Activated naive CD4-positive, alpha-beta T cell treated with anti-CD3 and anti-CD28 coated beads, Interleukin-2, amount 10 ng/mL, durations not matched to agents 7 days and 5 days (primary cell): ENCODE measurements around the gene CACNB4.
"Not testable (repeated sequence)": the region's sequence is repeated elsewhere in the genome, so short reads cannot be mapped to it uniquely, and the experiment has no call there.

Experiments used
- CTCF ChIA-PET: fragments of 350-600 bp; sonication (Branson Sonifier 250); formaldehyde crosslinking; loops from one replicate; lab custom pipeline; 2021; ENCODE audit warnings: antibody characterized with exemption; lab: Charles Lee
- DNase-seq: peaks from one replicate; pipeline ENCODE4 v3.0.0-alpha.2; 2020
- H3K27ac Mint-ChIP-seq: one replicate; pipeline ENCODE4 v1.8.0; 2021; ENCODE audit warnings: mild to moderate bottlenecking, moderate library complexity, mixed read lengths
- H3K27me3 Mint-ChIP-seq: one replicate; pipeline ENCODE4 v1.8.0; 2021; ENCODE audit warnings: mild to moderate bottlenecking, mixed read lengths
- H3K36me3 Mint-ChIP-seq: one replicate; pipeline ENCODE4 v1.8.0; 2021; ENCODE audit warnings: mixed read lengths
- H3K4me1 Mint-ChIP-seq: one replicate; pipeline ENCODE4 v1.8.0; 2021; ENCODE audit warnings: mixed read lengths
- H3K4me3 Mint-ChIP-seq: one replicate; pipeline ENCODE4 v1.8.0; 2021; ENCODE audit warnings: mild to moderate bottlenecking, moderate library complexity, mixed read lengths
- H3K9me3 Mint-ChIP-seq: one replicate; pipeline ENCODE4 v1.8.0; 2021; ENCODE audit warnings: mixed read lengths

The CACNB4 gene

DNA sequence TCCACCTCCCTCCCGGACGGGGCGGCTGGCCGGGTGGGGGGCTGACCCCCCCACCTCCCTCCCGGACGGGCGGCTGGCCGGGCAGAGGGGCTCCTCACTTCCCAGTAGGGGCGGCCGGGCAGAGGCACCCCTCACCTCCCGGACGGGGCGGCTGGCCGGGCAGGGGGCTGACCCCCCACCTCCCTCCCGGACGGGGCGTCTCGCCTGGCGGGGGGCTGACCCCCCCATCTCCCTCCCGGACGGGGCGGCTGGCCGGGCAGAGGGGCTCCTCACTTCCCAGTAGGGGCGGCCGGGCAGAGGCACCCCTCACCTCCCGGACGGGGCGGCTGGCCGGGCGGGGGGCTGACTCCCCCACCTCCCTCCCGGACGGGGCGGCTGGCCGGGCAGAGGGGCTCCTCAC, 223.2 kb downstream of the CACNB4 start:
- CTCF ChIA-PET, H3K9me3 Mint-ChIP-seq, H3K36me3 Mint-ChIP-seq, H3K27ac Mint-ChIP-seq, H3K27me3 Mint-ChIP-seq, DNase-seq, H3K4me3 Mint-ChIP-seq, H3K4me1 Mint-ChIP-seq: not testable (repeated sequence)

GRCh38 chr2:151872463-151872862, 226.4 kb downstream of the CACNB4 start:
- Mint-ChIP-seq H3K27ac (no peak overlapping the region), H3K27me3 (peaks cover 14% of the 10 kb centered on the region), H3K4me3 (no peak overlapping the region), H3K4me1 (no peaks in the 10 kb centered on the region), H3K9me3 (no peaks in the 10 kb centered on the region), H3K36me3 (no peaks in the 10 kb centered on the region)
- CTCF ChIA-PET: no interaction called here
- no peak for DNase-seq

DNA sequence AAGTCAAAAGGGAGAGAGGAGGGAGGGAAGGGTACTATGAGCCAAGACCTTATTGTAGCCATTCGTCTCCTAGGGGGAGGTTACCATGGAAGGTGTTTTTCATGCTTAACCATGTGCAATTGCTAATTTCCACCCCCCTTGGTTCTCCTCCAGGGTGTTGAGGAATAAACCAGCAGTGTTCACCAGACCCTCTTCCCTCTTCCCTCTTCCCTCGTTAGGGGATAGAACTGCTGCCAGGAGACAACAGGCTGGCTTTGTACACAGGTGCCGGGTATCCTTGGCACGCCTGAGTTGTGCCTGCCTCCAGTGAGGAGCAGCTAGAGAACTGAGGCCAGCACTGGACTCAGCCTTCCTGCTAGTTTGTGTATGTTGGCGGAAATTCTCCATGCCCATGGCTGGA, 229.6 kb downstream of the CACNB4 start:
- no peaks in the 10 kb centered on the region for H3K36me3 Mint-ChIP-seq
- H3K4me1 Mint-ChIP-seq: no peaks in the 10 kb centered on the region
- DNase-seq: no peak
- H3K9me3 Mint-ChIP-seq: no peaks in the 10 kb centered on the region
- no peak overlapping the region for H3K4me3 Mint-ChIP-seq
- peaks cover 14% of the 10 kb centered on the region for H3K27me3 Mint-ChIP-seq
- CTCF ChIA-PET: no interaction called here
- no peak overlapping the region for H3K27ac Mint-ChIP-seq

- Mint-ChIP-seq H3K4me3 (no peak overlapping the region), H3K36me3 (no peaks in the 10 kb centered on the region), H3K27me3 (no peaks in the 10 kb centered on the region), H3K27ac (no peak overlapping the region), H3K4me1 (no peaks in the 10 kb centered on the region), H3K9me3 (no peaks in the 10 kb centered on the region)
- CTCF ChIA-PET: no interaction called here
- no peak for DNase-seq
Observed at GRCh38 chr2:151862700-151863099, 236.1 kb downstream of the CACNB4 start.

- H3K36me3 Mint-ChIP-seq: no peaks in the 10 kb centered on the region
- H3K4me1 Mint-ChIP-seq: no peaks in the 10 kb centered on the region
- no peak overlapping the region for H3K27ac Mint-ChIP-seq
- no peaks in the 10 kb centered on the region for H3K27me3 Mint-ChIP-seq
- no peak overlapping the region for H3K4me3 Mint-ChIP-seq
- DNase-seq: no peak
- H3K9me3 Mint-ChIP-seq: no peaks in the 10 kb centered on the region
- CTCF ChIA-PET: no interaction called here
Observed at GRCh38 chr2:151861174-151861573, 237.7 kb downstream of the CACNB4 start.

GRCh38 chr2:151860613-151861146, 238.2 kb downstream of the CACNB4 start:
- no peak for DNase-seq
- Mint-ChIP-seq H3K27me3 (no peaks in the 10 kb centered on the region), H3K4me3 (no peak overlapping the region), H3K36me3 (no peaks in the 10 kb centered on the region), H3K4me1 (no peaks in the 10 kb centered on the region), H3K9me3 (no peaks in the 10 kb centered on the region), H3K27ac (no peak overlapping the region)
- CTCF ChIA-PET: no interaction called here

- Mint-ChIP-seq H3K4me1 (no peaks in the 10 kb centered on the region), H3K27ac (no peak overlapping the region), H3K27me3 (no peaks in the 10 kb centered on the region), H3K9me3 (no peaks in the 10 kb centered on the region), H3K4me3 (no peak overlapping the region), H3K36me3 (no peaks in the 10 kb centered on the region)
- CTCF ChIA-PET: no interaction called here
- no peak for DNase-seq
Observed at GRCh38 chr2:151860210-151860609, 238.6 kb downstream of the CACNB4 start.

- no peaks in the 10 kb centered on the region for H3K36me3 Mint-ChIP-seq
- CTCF ChIA-PET: no interaction called here
- H3K9me3 Mint-ChIP-seq: no peaks in the 10 kb centered on the region
- H3K27ac Mint-ChIP-seq: no peak overlapping the region
- H3K27me3 Mint-ChIP-seq: no peaks in the 10 kb centered on the region
- H3K4me3 Mint-ChIP-seq: no peak overlapping the region
- DNase-seq: no peak
- H3K4me1 Mint-ChIP-seq: no peaks in the 10 kb centered on the region
Observed at GRCh38 chr2:151857650-151858049, 241.2 kb downstream of the CACNB4 start.

GRCh38 chr2:151855111-151855510, 243.7 kb downstream of the CACNB4 start:
- H3K9me3 Mint-ChIP-seq: no peaks in the 10 kb centered on the region
- no peak for DNase-seq
- H3K4me1 Mint-ChIP-seq: no peaks in the 10 kb centered on the region
- no peaks in the 10 kb centered on the region for H3K27me3 Mint-ChIP-seq
- no peaks in the 10 kb centered on the region for H3K36me3 Mint-ChIP-seq
- H3K4me3 Mint-ChIP-seq: no peak overlapping the region
- CTCF ChIA-PET: no interaction called here
- no peak overlapping the region for H3K27ac Mint-ChIP-seq

DNA sequence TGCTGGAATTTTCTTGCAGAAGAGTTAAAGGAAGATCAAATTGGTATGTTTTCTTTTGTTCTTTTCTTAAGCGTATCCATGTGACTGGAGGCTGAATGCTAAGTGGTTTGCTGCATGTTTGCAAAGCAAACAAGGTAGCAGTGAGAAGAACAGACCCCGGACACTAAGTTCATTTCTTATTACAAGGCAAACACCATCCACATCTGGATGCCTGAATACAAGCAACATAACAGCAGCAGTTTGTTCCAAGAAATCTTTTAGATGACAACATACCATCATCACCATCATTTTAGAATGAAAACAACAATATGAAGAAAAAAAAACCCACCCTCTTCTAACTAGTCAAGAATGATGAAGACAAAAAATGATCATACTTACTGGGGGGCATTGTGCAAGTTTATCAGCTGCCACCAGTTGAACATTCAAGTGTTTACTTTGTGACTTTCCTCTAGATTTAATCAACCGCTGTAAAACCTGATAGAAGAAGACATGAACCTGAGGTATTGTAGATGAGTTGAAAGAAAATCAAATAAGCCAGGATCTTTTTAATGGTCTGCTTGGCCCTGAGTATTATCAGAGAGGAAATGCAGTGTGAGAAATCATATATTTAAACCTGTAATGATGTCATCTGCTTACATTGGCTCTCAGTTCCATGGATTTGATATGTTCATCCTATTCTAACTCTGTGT, 245.6 kb downstream of the CACNB4 start:
- peaks cover 4% of the 10 kb centered on the region for H3K27me3 Mint-ChIP-seq
- H3K4me3 Mint-ChIP-seq: no peak overlapping the region
- no peaks in the 10 kb centered on the region for H3K9me3 Mint-ChIP-seq
- no peak for DNase-seq
- CTCF ChIA-PET: no interaction called here
- H3K36me3 Mint-ChIP-seq: no peaks in the 10 kb centered on the region
- no peaks in the 10 kb centered on the region for H3K4me1 Mint-ChIP-seq
- no peak overlapping the region for H3K27ac Mint-ChIP-seq

DNA sequence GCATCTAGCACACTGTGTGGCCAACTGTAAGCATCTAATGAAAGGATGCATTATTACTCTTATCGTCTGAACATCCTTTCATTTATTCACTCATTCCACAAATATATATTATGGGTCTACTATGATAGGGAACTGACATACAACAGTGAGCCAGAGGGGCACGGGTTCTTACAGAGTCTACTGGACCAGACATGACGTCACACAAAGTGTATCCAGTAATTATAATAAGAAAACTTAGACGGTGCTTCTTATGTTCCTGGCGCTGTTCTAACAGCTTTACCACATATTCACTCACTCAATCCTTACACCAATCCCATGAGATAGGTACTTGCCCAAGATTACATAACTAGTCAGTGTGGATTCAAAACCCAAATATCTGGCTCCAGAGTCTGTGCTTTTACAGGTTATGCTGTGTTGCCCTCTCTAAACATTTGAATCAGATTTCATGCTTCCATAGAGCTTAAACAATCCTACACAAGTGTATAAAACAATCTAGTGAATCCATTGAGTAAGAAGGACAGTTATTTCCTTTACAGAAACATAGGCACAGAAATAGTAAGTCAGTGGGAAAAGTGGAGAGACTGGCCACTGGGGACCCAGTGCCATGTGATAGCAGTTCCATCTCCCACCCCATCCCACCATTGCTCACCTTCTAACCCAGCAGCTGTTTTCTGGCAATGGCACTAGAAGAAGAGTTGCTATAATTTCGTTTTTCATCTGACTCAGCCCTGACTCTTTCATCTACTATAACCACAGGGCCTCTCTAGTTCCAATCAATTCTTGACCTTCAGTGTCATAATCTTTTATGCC, 246.4 kb downstream of the CACNB4 start:
- no peak for DNase-seq
- H3K9me3 Mint-ChIP-seq: no peaks in the 10 kb centered on the region
- CTCF ChIA-PET: no interaction called here

GRCh38 chr2:151851761-151852160, 247.1 kb downstream of the CACNB4 start:
- Mint-ChIP-seq H3K4me3 (no peak overlapping the region), H3K4me1 (no peaks in the 10 kb centered on the region)

More for the DNA sequence above, 246.4 kb downstream of the CACNB4 start:
- no peaks in the 10 kb centered on the region for H3K4me1 Mint-ChIP-seq
- H3K27ac Mint-ChIP-seq: no peak overlapping the region
- H3K4me3 Mint-ChIP-seq: no peak overlapping the region
- H3K36me3 Mint-ChIP-seq: no peaks in the 10 kb centered on the region
- peaks cover 4% of the 10 kb centered on the region for H3K27me3 Mint-ChIP-seq

DNA sequence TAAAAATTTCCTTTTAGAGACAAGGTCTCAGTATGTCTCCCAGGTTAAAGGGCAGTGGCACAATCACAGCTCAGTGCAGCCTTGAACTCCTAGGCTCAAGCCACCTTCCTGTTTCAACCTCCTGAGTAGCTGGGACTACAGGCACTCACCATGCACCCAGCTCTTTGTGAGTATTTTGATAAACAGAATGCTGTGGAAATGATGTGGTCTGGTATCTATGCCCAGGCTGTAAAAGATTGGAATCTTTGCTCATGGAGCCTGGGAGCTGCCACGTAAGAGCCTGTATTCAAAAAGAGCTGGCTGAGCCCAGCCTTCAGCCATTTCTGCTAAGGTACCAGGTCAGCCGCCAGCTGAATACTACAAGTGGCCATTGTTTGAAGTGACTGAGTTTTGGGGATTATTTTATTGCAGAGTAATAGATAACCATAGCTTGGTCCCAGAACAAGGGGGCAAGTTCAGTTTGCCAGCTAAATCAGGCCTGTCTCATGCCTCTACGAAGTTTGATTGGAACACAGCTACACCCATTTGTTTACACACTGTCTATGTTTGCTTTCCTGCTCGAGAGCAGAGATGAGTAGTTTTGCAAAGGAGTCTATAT, 249.3 kb downstream of the CACNB4 start:
- no peaks in the 10 kb centered on the region for H3K9me3 Mint-ChIP-seq
- CTCF ChIA-PET: no interaction called here
- no peak overlapping the region for H3K4me3 Mint-ChIP-seq
- H3K36me3 Mint-ChIP-seq: no peaks in the 10 kb centered on the region
- DNase-seq: no peak
- no peak overlapping the region for H3K27ac Mint-ChIP-seq
- H3K4me1 Mint-ChIP-seq: no peaks in the 10 kb centered on the region
- H3K27me3 Mint-ChIP-seq: peaks cover 8% of the 10 kb centered on the region

More at GRCh38 chr2:151851761-151852160, 247.1 kb downstream of the CACNB4 start:
- CTCF ChIA-PET: no interaction called here
- DNase-seq: no peak
- Mint-ChIP-seq H3K36me3 (no peaks in the 10 kb centered on the region), H3K27me3 (peaks cover 8% of the 10 kb centered on the region), H3K9me3 (no peaks in the 10 kb centered on the region), H3K27ac (no peak overlapping the region)

DNA sequence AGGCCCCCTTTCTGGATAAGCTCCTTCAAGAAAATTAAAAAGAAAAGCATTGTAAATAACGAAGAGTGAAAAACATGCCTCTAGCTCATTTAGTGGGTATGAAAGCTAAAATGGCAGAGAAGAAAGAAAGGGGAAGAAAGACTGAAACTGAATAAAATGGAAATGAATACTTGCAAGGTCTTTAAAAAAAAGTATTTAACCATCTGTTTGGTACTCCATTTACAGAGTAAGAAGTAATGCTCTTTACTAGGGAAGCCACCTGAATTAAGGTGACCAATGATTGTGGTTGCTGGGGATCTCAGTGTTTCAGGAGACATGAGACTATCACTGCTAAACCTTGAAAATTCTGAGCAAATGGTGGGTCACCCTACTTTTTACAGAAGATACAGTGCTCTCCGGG, 253.0 kb downstream of the CACNB4 start:
- H3K27me3 Mint-ChIP-seq: peaks cover 8% of the 10 kb centered on the region
- DNase-seq: no peak
- H3K27ac Mint-ChIP-seq: no peak overlapping the region
- H3K4me1 Mint-ChIP-seq: peaks cover 5% of the 10 kb centered on the region
- no peaks in the 10 kb centered on the region for H3K36me3 Mint-ChIP-seq
- H3K9me3 Mint-ChIP-seq: no peaks in the 10 kb centered on the region
- CTCF ChIA-PET: no interaction called here
- no peak overlapping the region for H3K4me3 Mint-ChIP-seq
